OCI-LY3 (cell line): Measurements from ENCODE around the gene CDCP1.

Source experiments
- H2AFZ ChIP-seq: fragments of 200-600, 300-600 bp; shearing (Covaris generic); 2 replicates; pipeline ENCODE4 v1.6.0; 2014; ENCODE audit warnings: antibody characterized with exemption, low read depth, low read length
- H3K27ac ChIP-seq: fragments of 200-600, 300-600 bp; sonication (generic); 2 replicates; pipeline ENCODE4 v1.5.1; 2014; ENCODE audit warnings: mild to moderate bottlenecking, low read length, moderate library complexity, mixed read lengths
- H3K27me3 ChIP-seq: fragments of 200-600, 300-600 bp; sonication (generic); 2 replicates; pipeline ENCODE4 v1.6.1; 2014; ENCODE audit warnings: low read depth, low read length, mixed read lengths
- H3K36me3 ChIP-seq: fragments of 200-600, 300-600 bp; sonication (generic); replicated peaks from 2 replicates; pipeline ENCODE3; 2014; ENCODE audit warnings: low read depth, low read length, mixed read lengths
- H3K4me1 ChIP-seq: fragments of 300-600, 200-600 bp; sonication (generic); 2 replicates; pipeline ENCODE4 v1.6.1; 2014; ENCODE audit warnings: low read length, mixed read lengths
- H3K4me2 ChIP-seq: fragments of 200-600, 300-600 bp; sonication (generic); 2 replicates; pipeline ENCODE4 v1.6.1; 2014; ENCODE audit warnings: low read length, mixed read lengths
- H3K4me3 ChIP-seq: fragments of 300-600, 200-600 bp; sonication (generic); 2 replicates; pipeline ENCODE4 v1.5.1; 2014; ENCODE audit warnings: antibody characterized with exemption, mild to moderate bottlenecking, low read length, moderate library complexity
- H3K79me2 ChIP-seq: fragments of 300-600, 200-600 bp; shearing (Covaris generic); 2 replicates; pipeline ENCODE4 v1.6.1; 2014; ENCODE audit warnings: mild to moderate bottlenecking, low read length, mixed read lengths
- H3K9ac ChIP-seq: fragments of 300-600, 200-600 bp; shearing (Covaris generic); 2 replicates; pipeline ENCODE4 v1.6.0; 2014; ENCODE audit warnings: mild to moderate bottlenecking, low read length, moderate library complexity
- H3K9me3 ChIP-seq: fragments of 200-600, 300-600 bp; shearing (Covaris generic); 2 replicates; pipeline ENCODE4 v1.6.1; 2014; ENCODE audit warnings: low read length, mixed read lengths; ENCODE audit not compliant: insufficient read depth
- H4K20me1 ChIP-seq: fragments of 200-600, 300-600 bp; sonication (generic); 2 replicates; pipeline ENCODE4 v1.6.1; 2016; ENCODE audit warnings: low read length, mixed read lengths; ENCODE audit not compliant: insufficient read depth
- EZH2phosphoT487 ChIP-seq: fragments of 200-600 bp; shearing (Covaris generic); IDR thresholded peaks from 2 replicates; pipeline ENCODE4 v1.6.1; 2018; ENCODE audit warnings: antibody characterized with exemption, mixed run types, low read depth
- TF ChIP-seq, protein P1 (sequence below): fragments of 200-600, 300-600 bp; sonication (generic); IDR thresholded peaks from 2 replicates; pipeline ENCODE4 v1.5.1; 2014; ENCODE audit warnings: antibody characterized with exemption, low read length, low read depth

Gene CDCP1

GRCh38 chr3:45185052-45185451 lies 38.9 kb upstream of the CDCP1 start:
- Histone ChIP-seq H3K4me3 (no peak overlapping the region), H3K27me3 (peaks cover 41% of the 10 kb centered on the region), H3K4me1 (peaks cover 26% of the 10 kb centered on the region), H2AFZ (no peak overlapping the region), H3K36me3 (no peaks in the 10 kb centered on the region), H3K79me2 (no peaks in the 10 kb centered on the region), H4K20me1 (no peaks in the 10 kb centered on the region; the same call in 1 of the 2 replicates), H3K9ac (no peak overlapping the region), H3K27ac (no peak overlapping the region), H3K4me2 (no peak overlapping the region), H3K9me3 (no peaks in the 10 kb centered on the region)
- TF ChIP-seq, protein P1, sequence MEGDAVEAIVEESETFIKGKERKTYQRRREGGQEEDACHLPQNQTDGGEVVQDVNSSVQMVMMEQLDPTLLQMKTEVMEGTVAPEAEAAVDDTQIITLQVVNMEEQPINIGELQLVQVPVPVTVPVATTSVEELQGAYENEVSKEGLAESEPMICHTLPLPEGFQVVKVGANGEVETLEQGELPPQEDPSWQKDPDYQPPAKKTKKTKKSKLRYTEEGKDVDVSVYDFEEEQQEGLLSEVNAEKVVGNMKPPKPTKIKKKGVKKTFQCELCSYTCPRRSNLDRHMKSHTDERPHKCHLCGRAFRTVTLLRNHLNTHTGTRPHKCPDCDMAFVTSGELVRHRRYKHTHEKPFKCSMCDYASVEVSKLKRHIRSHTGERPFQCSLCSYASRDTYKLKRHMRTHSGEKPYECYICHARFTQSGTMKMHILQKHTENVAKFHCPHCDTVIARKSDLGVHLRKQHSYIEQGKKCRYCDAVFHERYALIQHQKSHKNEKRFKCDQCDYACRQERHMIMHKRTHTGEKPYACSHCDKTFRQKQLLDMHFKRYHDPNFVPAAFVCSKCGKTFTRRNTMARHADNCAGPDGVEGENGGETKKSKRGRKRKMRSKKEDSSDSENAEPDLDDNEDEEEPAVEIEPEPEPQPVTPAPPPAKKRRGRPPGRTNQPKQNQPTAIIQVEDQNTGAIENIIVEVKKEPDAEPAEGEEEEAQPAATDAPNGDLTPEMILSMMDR: no peak
- TF ChIP-seq EZH2phosphoT487: no peak

DNA sequence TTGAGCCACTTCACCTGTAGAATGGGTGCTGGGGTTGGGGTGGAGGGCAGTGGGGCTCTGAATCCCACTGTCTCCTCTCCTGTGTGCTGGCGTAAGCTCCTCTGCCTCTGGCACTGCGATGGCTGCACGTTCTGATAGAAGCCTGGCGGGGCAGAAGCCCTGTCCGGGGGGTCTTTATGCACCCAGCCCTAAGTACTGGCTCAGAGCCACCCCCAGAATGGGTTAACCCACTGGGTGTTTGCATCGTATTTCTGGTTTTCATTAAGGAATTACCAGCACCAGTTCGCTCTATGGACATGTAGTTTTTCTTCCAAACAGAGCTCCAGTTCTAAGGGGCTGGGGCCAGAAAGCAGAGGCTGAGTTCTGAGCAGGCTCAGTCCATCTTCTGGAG lies 37.7 kb upstream of the CDCP1 start:
- no peak overlapping the region for H3K27ac ChIP-seq
- H3K79me2 ChIP-seq: no peaks in the 10 kb centered on the region
- H3K4me1 ChIP-seq: peaks cover 26% of the 10 kb centered on the region
- H3K4me2 ChIP-seq: no peak overlapping the region
- H3K4me3 ChIP-seq: no peak overlapping the region
- H3K9ac ChIP-seq: no peak overlapping the region
- H2AFZ ChIP-seq: no peak overlapping the region
- H3K36me3 ChIP-seq: no peaks in the 10 kb centered on the region
- peaks cover 48% of the 10 kb centered on the region for H3K27me3 ChIP-seq
- H3K9me3 ChIP-seq: no peaks in the 10 kb centered on the region
- TF ChIP-seq, protein P1: no peak
- no peak for TF ChIP-seq EZH2phosphoT487
- H4K20me1 ChIP-seq: no peaks in the 10 kb centered on the region; the same call in 1 of the 2 replicates

DNA sequence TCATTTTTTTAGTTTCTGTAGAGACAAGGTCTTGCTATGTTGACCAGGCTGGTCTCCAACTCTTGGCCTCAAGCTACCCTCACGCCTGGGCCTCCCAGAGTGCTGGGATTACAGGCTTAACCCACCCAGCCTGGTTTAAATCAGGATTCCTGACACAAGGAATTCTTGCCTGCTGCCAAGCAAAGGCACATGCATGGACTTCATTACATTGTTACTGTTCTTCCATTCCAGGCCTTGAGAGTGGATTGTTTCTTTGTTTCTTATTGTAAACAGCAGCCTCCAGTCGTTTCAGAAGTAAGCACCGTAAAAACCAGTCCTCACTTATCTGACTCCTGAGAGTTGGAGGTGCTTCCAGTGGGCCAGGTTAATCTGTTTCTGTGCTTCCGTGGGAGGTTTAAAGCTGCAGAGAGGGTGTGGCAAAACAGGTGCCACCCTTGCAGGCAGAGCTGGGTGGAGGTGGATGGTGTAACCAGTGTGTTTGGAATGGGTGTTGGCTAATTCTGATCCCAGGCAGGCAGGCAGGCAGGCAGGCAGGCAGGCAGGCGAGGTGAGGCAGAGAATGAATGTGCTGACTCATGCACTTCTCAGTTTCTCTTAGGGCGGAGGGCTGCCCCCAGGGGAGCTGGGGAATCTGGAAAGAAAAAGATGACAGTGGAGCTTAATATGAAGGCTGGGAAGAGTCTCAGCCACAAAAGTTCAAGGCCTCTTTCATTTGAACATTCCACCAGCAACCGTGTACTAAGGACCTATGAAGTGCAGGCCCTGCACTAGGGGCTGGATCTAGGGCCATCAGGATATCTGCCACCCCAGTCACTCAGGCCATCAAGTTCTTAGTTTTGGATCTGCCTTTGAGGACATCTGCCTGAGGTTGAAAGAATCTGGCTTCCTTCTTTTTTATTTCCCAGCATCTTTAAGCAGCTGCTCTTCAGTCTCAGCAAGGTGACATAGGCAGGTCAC lies 37.0 kb upstream of the CDCP1 start:
- H3K4me1 ChIP-seq: peaks cover 19% of the 10 kb centered on the region
- H2AFZ ChIP-seq: no peak overlapping the region; the same call in 1 of the 2 replicates
- H3K9ac ChIP-seq: no peak overlapping the region
- H3K9me3 ChIP-seq: no peaks in the 10 kb centered on the region
- no peaks in the 10 kb centered on the region for H3K79me2 ChIP-seq
- no peak overlapping the region for H3K27ac ChIP-seq
- H3K27me3 ChIP-seq: peaks cover 53% of the 10 kb centered on the region
- no peaks in the 10 kb centered on the region for H3K36me3 ChIP-seq
- TF ChIP-seq EZH2phosphoT487: no peak
- TF ChIP-seq, protein P1: no peak
- H4K20me1 ChIP-seq: no peaks in the 10 kb centered on the region
- H3K4me3 ChIP-seq: no peak overlapping the region
- H3K4me2 ChIP-seq: no peak overlapping the region

- H3K4me1 ChIP-seq: peaks cover 7% of the 10 kb centered on the region; the same call in 1 of the 2 replicates
- no peak overlapping the region for H2AFZ ChIP-seq
- no peaks in the 10 kb centered on the region for H3K9me3 ChIP-seq
- H3K4me3 ChIP-seq: no peak overlapping the region
- no peaks in the 10 kb centered on the region for H3K79me2 ChIP-seq
- H4K20me1 ChIP-seq: no peaks in the 10 kb centered on the region
- H3K27me3 ChIP-seq: peaks cover 53% of the 10 kb centered on the region
- H3K4me2 ChIP-seq: no peak overlapping the region
- no peak overlapping the region for H3K27ac ChIP-seq
- no peaks in the 10 kb centered on the region for H3K36me3 ChIP-seq
- H3K9ac ChIP-seq: no peak overlapping the region
- TF ChIP-seq, protein P1: no peak
- TF ChIP-seq EZH2phosphoT487: no peak
Observed at GRCh38 chr3:45181496-45181895, 35.3 kb upstream of the CDCP1 start.
